WTC11 (cell line): Measurements from ENCODE around the gene MTTP. TPM values are rescaled to one million over a fixed set of nuclear protein-coding genes. Genes with fewer than 3 reads are reported as not detected.

ENCODE experiments used
- ATAC-seq: fragments of 200-7000 bp; cut with Tn5 transposase; 2 replicates; pipeline ENCODE4 v1.10.0; 2021; ENCODE audit warnings: mild to moderate bottlenecking, moderate library complexity
- CTCF ChIA-PET: fragments of 300-600 bp; sonication (Branson Sonifier 250); formaldehyde crosslinking; loops from one replicate; lab custom pipeline; 2021; ENCODE audit warnings: antibody characterized with exemption; lab: Charles Lee
- POLR2A ChIA-PET: fragments of 350-600 bp; sonication (Branson Sonifier 250); formaldehyde crosslinking; loops from one replicate; lab custom pipeline; 2021; ENCODE audit warnings: antibody characterized with exemption; lab: Charles Lee
- DNase-seq: peaks from one replicate; pipeline ENCODE4 v3.0.0; 2021; ENCODE audit warnings: low spot score
- H3K27ac Mint-ChIP-seq: 2 replicates; pipeline ENCODE4 v1.8.0; 2021; ENCODE audit warnings: mixed read lengths
- H3K27me3 Mint-ChIP-seq: 2 replicates; pipeline ENCODE4 v1.8.0; 2021; ENCODE audit warnings: low read depth, mild to moderate bottlenecking, moderate library complexity, mixed read lengths
- H3K36me3 Mint-ChIP-seq: 2 replicates; pipeline ENCODE4 v1.8.0; 2021; ENCODE audit warnings: mixed read lengths
- H3K4me1 Mint-ChIP-seq: 2 replicates; pipeline ENCODE4 v1.8.0; 2022; ENCODE audit warnings: mixed read lengths
- H3K4me3 Mint-ChIP-seq: 2 replicates; pipeline ENCODE4 v1.8.0; 2021; ENCODE audit warnings: mild to moderate bottlenecking, moderate library complexity, mixed read lengths
- H3K9me3 Mint-ChIP-seq: 2 replicates; pipeline ENCODE4 v1.8.0; 2021; ENCODE audit warnings: mixed read lengths
- CREM ChIP-seq: sonication (generic); formaldehyde crosslinking; IDR thresholded peaks from 2 replicates; pipeline ENCODE4 v1.8.1; 2022; ENCODE audit warnings: mild to moderate bottlenecking, missing genetic modification reagents, moderate library complexity
- E2F5 ChIP-seq: sonication (generic); formaldehyde crosslinking; IDR thresholded peaks from 2 replicates; pipeline ENCODE4 v1.8.1; 2022; ENCODE audit warnings: mild to moderate bottlenecking, moderate library complexity, missing genetic modification reagents
- EMX1 ChIP-seq: fragments of 250-450 bp; sonication (Bioruptor Pico); IDR thresholded peaks from 2 replicates; pipeline ENCODE4 v1.8.0; 2021; ENCODE audit warnings: mild to moderate bottlenecking
- ESRRA ChIP-seq: sonication (generic); formaldehyde crosslinking; IDR thresholded peaks from 2 replicates; pipeline ENCODE4 v1.8.1; 2022; ENCODE audit warnings: mild to moderate bottlenecking, missing genetic modification reagents, borderline replicate concordance
- MYBL2 ChIP-seq: sonication (generic); formaldehyde crosslinking; IDR thresholded peaks from 2 replicates; pipeline ENCODE4 v1.8.1; 2023; ENCODE audit warnings: mild to moderate bottlenecking, moderate library complexity, missing genetic modification reagents
- NFYB ChIP-seq: sonication (generic); formaldehyde crosslinking; conservative IDR thresholded peaks from 2 replicates; pipeline ENCODE4 v1.8.0; 2022; ENCODE audit warnings: low read depth, missing genetic modification reagents
- NR2C2 ChIP-seq: sonication (generic); formaldehyde crosslinking; IDR thresholded peaks from 2 replicates; pipeline ENCODE4 v1.8.0; 2022; ENCODE audit warnings: mild to moderate bottlenecking, missing genetic modification reagents
- PRDM15 ChIP-seq: sonication (generic); formaldehyde crosslinking; IDR thresholded peaks from 2 replicates; pipeline ENCODE4 v1.8.0; 2022; ENCODE audit warnings: missing genetic modification reagents
- PRRX2 ChIP-seq: fragments of 250-450 bp; sonication (Bioruptor Pico); IDR thresholded peaks from 2 replicates; pipeline ENCODE4 v1.8.0; 2021; ENCODE audit warnings: mild to moderate bottlenecking
- RELA ChIP-seq: sonication (generic); formaldehyde crosslinking; IDR thresholded peaks from 2 replicates; pipeline ENCODE4 v1.8.1; 2022; ENCODE audit warnings: missing genetic modification reagents, mild to moderate bottlenecking, borderline replicate concordance
- TP53 ChIP-seq: sonication (generic); formaldehyde crosslinking; IDR thresholded peaks from 2 replicates; pipeline ENCODE4 v1.8.1; 2023; ENCODE audit warnings: mild to moderate bottlenecking, missing genetic modification reagents
- ZNF219 ChIP-seq: sonication (generic); formaldehyde crosslinking; IDR thresholded peaks from 2 replicates; pipeline ENCODE4 v1.8.0; 2023; ENCODE audit warnings: missing genetic modification reagents, mild to moderate bottlenecking, borderline replicate concordance
- ZNF281 ChIP-seq: sonication (generic); formaldehyde crosslinking; IDR thresholded peaks from 2 replicates; pipeline ENCODE4 v1.8.0; 2023; ENCODE audit warnings: mild to moderate bottlenecking, missing genetic modification reagents
- ZNF512 ChIP-seq: sonication (generic); formaldehyde crosslinking; IDR thresholded peaks from 2 replicates; pipeline ENCODE4 v1.8.1; 2022; ENCODE audit warnings: missing genetic modification reagents, borderline replicate concordance
- ZNF671 ChIP-seq: fragments of 250-450 bp; sonication (Bioruptor Pico); IDR thresholded peaks from 2 replicates; pipeline ENCODE4 v1.8.0; 2021; ENCODE audit warnings: mild to moderate bottlenecking
- total RNA-seq: library from RNA; stranded (reverse); gene quantifications from 3 replicates; pipeline ENCODE4 v1.2.3, GENCODE V29; 2021

MTTP gene
- total RNA-seq, 1 experiment from 2014 or later = 0.26 TPM

GRCh38 chr4:99593781-99594641 lies 19.4 kb downstream of the MTTP start:
- Mint-ChIP-seq H3K36me3 (no peaks in the 10 kb centered on the region), H3K4me1 (no peaks in the 10 kb centered on the region), H3K27ac (no peak overlapping the region), H3K4me3 (no peak overlapping the region), H3K9me3 (no peaks in the 10 kb centered on the region), H3K27me3 (no peaks in the 10 kb centered on the region)
- TF ChIP-seq ZNF671 (CRISPR knock-in tag) = no peak
- no peak for TF ChIP-seq NR2C2 (CRISPR knock-in tag)
- TF ChIP-seq ZNF512 (CRISPR knock-in tag) = no peak
- TF ChIP-seq E2F5 (CRISPR knock-in tag) = no peak
- no peak for TF ChIP-seq CREM
- TF ChIP-seq ZNF219 (CRISPR knock-in tag) = no peak
- TF ChIP-seq TP53 = no peak
- ChIA-PET CTCF (interaction anchor here (1.3 kb wide), 1 partner anchor 214 kb away, joined by 3 read pairs; no protein-coding TSS in a partner anchor), POLR2A (no interaction called here)
- ATAC-seq (no peak), DNase-seq (no peak)

GRCh38 chr4:99594818-99595217 lies 20.2 kb downstream of the MTTP start:
- POLR2A ChIA-PET = no interaction called here
- Mint-ChIP-seq H3K9me3 (no peaks in the 10 kb centered on the region), H3K27ac (no peak overlapping the region), H3K36me3 (no peaks in the 10 kb centered on the region), H3K4me1 (no peaks in the 10 kb centered on the region), H3K4me3 (no peak overlapping the region), H3K27me3 (no peaks in the 10 kb centered on the region)
- TF ChIP-seq RELA (CRISPR knock-in tag) (no peak), EMX1 (no peak), NFYB (no peak), PRDM15 (CRISPR knock-in tag) (no peak), ZNF281 (no peak), MYBL2 (CRISPR knock-in tag) (no peak), ESRRA (no peak), PRRX2 (CRISPR knock-in tag) (no peak)
- CTCF ChIA-PET = no interaction called here
- DNase-seq (no peak), ATAC-seq (no peak)
